Activated gamma-delta T cell treated with anti-CD3 and anti-CD28 coated beads, Interleukin-2, amount 50 U/mL, for 16 hours (primary cell): ENCODE data around the gene NOP9.
"Not testable (repeated sequence)": the region's sequence is repeated elsewhere in the genome, so short reads cannot be mapped to it uniquely, and the experiment has no call there.

Experiments used
- DNase-seq: peaks from one replicate; pipeline ENCODE4 v3.0.0-alpha.2; 2020; ENCODE audit warnings: low read depth

The NOP9 gene

DNA sequence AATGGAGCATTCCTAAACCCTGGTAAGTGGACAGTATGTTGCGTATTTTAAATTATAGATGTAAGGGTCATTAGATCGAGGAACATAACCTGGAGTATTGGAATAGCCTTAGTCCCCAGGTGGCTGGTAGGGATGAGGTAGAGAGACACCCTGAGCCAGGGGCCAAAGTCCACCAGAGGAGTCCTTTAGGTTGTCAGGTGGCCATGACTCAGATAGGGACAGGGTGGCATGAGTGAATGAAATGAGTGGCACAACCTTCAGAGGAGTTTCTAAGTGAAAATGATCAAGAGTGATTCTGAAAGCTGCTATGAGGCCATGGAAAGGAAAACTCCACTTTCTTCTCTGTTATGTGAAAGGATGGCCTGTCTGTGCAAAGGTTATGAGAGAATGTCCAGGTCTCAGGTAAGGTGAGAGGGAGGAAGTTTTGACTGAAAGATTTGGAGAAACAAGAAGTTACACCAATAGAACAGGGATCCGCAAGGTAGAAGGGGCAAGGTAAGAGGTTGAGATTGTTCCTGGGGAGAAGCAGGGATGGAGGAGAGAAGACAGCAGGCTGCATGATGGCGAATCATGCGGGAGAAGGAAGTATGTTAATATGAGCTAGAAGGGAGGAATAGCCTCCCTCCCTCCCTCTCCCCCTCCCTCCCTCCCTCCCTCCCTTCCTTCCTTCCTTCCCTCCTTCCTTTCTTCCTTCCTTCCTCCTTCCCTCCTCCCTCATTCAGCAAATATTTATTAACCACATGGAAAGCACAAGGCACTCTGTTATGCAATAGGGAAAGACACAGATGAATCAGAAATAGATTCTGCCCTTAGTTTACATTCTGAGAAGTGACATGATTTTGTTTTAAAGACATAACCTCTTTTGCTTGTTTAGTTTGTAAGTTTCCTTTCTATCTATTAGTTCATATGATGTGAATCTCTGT, 54.2 kb downstream of the NOP9 start:
- no peak for DNase-seq

DNA sequence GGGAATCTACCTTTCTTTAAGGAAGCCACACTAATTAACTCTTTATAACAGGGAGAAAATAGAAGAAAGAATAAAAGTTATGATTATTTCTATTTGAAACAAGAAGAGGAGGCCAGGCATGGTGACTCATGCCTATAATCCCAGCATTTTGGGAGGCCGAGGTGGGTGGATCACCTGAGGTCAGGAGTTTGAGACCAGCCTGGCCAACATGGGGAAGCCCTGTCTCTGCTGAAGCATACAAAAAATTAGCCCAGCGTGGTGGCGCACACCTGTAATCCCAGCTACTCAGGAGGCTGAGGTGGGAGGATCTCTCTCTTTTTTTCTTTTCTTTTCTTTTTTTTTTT, 54.8 kb downstream of the NOP9 start:
- DNase-seq: not testable (repeated sequence)

DNA sequence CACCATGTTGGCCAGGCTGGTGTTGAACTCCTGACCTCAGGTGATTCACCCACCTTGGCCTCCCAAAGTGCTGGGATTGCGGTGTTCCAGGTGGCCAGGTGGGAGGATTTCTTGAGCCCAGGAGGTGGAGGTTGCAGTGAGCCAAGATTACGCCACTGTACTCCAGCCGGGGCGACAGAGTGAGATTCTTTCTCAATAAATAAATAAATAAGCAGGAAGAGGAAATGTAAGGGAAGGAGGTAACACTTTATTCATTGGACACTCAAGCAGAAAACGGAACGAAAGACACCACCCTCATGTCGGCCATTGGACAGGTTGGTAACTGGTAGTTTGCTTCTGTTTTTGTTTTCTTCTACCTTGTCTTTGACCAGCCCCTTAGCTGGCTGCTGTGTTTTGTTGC, 55.4 kb downstream of the NOP9 start:
- no peak for DNase-seq

DNA sequence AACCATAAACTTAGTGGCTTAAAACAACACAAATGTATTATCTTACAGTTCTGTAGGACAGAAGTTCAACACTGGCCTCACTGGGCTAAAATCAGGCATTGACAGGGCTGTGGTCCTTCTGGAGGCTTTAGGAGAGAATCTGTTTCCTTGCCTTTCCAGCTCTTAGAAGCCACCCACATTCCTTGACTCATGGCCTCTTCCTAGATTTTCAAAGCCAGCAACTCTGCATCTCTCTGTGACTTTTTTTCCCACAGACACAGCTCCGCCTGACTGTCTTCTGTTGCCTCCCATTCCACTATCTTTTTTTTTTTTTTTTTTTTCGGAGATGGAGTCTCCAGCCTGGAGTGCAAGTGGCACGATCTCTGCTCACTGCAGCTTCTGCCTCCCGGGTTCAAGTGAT, 56.6 kb downstream of the NOP9 start:
- DNase-seq: no peak
